Measurements from ENCODE around the gene EMSY. TPM values are rescaled to one million over a fixed set of nuclear protein-coding genes. Genes with fewer than 3 reads are reported as not detected.
"Not testable (repeated sequence)": the region's sequence is repeated elsewhere in the genome, so short reads cannot be mapped to it uniquely, and the experiment has no call there.

EMSY gene
- 10 to 100 TPM; 25.1 to 35.0 TPM for total RNA-seq
- 10 to 100 TPM in 1 of 2 donors, 1 to 10 TPM in 1; 3.6 to 10.4 TPM for polyA plus RNA-seq
- long read RNA-seq, donor 1, partial matches to known transcripts = 4 of 9 reads
- long read RNA-seq, donor 1, other reads (novel, unspliced or antisense) = 4 of 9 reads
- long read RNA-seq, donor 2, partial matches to known transcripts = 1 of 6 reads
- long read RNA-seq, donor 2, other reads (novel, unspliced or antisense) = 5 of 6 reads

- Histone ChIP-seq H3K4me1 (ENCODE audit: control insufficient read depth in 1 of 2, insufficient read depth in 2 of 2, low read length in 2 of 2) (no peaks in the 10 kb centered on the region), H3K36me3 (ENCODE audit: control insufficient read depth in 1 of 2, insufficient read depth in 2 of 2, low read length in 1 of 2) (no peaks in the 10 kb centered on the region), H3K4me3 (ENCODE audit: low read length in 2 of 2) (peak within 1 kb of the TSS; percentile 92 to 93), H3K27ac (ENCODE audit: low read depth in 1 of 2, low read length in 2 of 2) (peak within 1 kb of the TSS; percentile 44 to 76), H3K9me3 (ENCODE audit: control insufficient read depth, low read length) (no peaks in the 10 kb centered on the region), H3K27me3 (ENCODE audit: control insufficient read depth in 1 of 2, insufficient read depth in 2 of 2, low read length in 1 of 2) (no peaks in the 10 kb centered on the region)
- WGBS, 2 donors = 0% methylated on average over 53 of the region's 53 CpGs
- intact Hi-C loops (cut with DNase I) = loop anchor here (1.0 to 10.0 kb wide), 5 partner anchors 62 to 237 kb away; partner anchors contain the start of genes GVQW3 (in 2 of the 2), THAP12 (in 2 of the 2) and WNT11 (in 2 of the 2)
- peak; percentile 99 for ATAC-seq (ENCODE audit: low FRiP score)
- peak; percentile 97 to 98 for DNase-seq
Measured at GRCh38 chr11:76444384-76445120, at the start of gene EMSY. Gene EMSY, plus strand, starts transcription at chr11:76445018. Its CDS starts 1,921 bp downstream, at chr11:76446939.

GRCh38 chr11:76395296-76395695, 49.5 kb upstream of the EMSY start:
- 97 to 98% methylated on average over 1 of the region's 1 CpG for WGBS, 2 donors

GRCh38 chr11:76397383-76397782, 47.4 kb upstream of the EMSY start:
- Histone ChIP-seq H3K27ac (ENCODE audit: low read depth in 1 of 2, low read length in 2 of 2) (no peak overlapping the region), H3K36me3 (ENCODE audit: control insufficient read depth in 1 of 2, insufficient read depth in 2 of 2, low read length in 1 of 2) (no peaks in the 10 kb centered on the region), H3K4me3 (ENCODE audit: low read length in 2 of 2) (no peak overlapping the region), H3K27me3 (ENCODE audit: control insufficient read depth in 1 of 2, insufficient read depth in 2 of 2, low read length in 1 of 2) (no peaks in the 10 kb centered on the region), H3K4me1 (ENCODE audit: control insufficient read depth in 1 of 2, insufficient read depth in 2 of 2, low read length in 2 of 2) (no peaks in the 10 kb centered on the region), H3K9me3 (ENCODE audit: control insufficient read depth, low read length) (no peaks in the 10 kb centered on the region)
- intact Hi-C loops (cut with DNase I) = no loop called here
- WGBS, 2 donors = 91 to 94% methylated on average over 3 of the region's 3 CpGs
- ATAC-seq (ENCODE audit: low FRiP score) (no peak), DNase-seq (no peak)

More at GRCh38 chr11:76395296-76395695, 49.5 kb upstream of the EMSY start:
- Histone ChIP-seq H3K9me3 (ENCODE audit: control insufficient read depth, low read length) (no peaks in the 10 kb centered on the region), H3K4me1 (ENCODE audit: control insufficient read depth in 1 of 2, insufficient read depth in 2 of 2, low read length in 2 of 2) (no peaks in the 10 kb centered on the region), H3K4me3 (ENCODE audit: low read length in 2 of 2) (no peak overlapping the region), H3K27me3 (ENCODE audit: control insufficient read depth in 1 of 2, insufficient read depth in 2 of 2, low read length in 1 of 2) (no peaks in the 10 kb centered on the region), H3K27ac (ENCODE audit: low read depth in 1 of 2, low read length in 2 of 2) (no peak overlapping the region), H3K36me3 (ENCODE audit: control insufficient read depth in 1 of 2, insufficient read depth in 2 of 2, low read length in 1 of 2) (no peaks in the 10 kb centered on the region)
- intact Hi-C loops (cut with DNase I) = no loop called here
- DNase-seq = no peak
- ATAC-seq (ENCODE audit: low FRiP score) = no peak

GRCh38 chr11:76400967-76401366, 43.9 kb upstream of the EMSY start:
- Histone ChIP-seq H3K27ac (ENCODE audit: low read depth in 1 of 2, low read length in 2 of 2) (no peak overlapping the region), H3K36me3 (ENCODE audit: control insufficient read depth in 1 of 2, insufficient read depth in 2 of 2, low read length in 1 of 2) (no peaks in the 10 kb centered on the region), H3K27me3 (ENCODE audit: control insufficient read depth in 1 of 2, insufficient read depth in 2 of 2, low read length in 1 of 2) (no peaks in the 10 kb centered on the region), H3K4me3 (ENCODE audit: low read length in 2 of 2) (no peak overlapping the region), H3K9me3 (ENCODE audit: control insufficient read depth, low read length) (no peaks in the 10 kb centered on the region), H3K4me1 (ENCODE audit: control insufficient read depth in 1 of 2, insufficient read depth in 2 of 2, low read length in 2 of 2) (no peaks in the 10 kb centered on the region)
- intact Hi-C loops (cut with DNase I) = no loop called here
- no peak for DNase-seq
- 93 to 96% methylated on average over 1 of the region's 1 CpG for WGBS, 2 donors
- ATAC-seq (ENCODE audit: low FRiP score) = no peak

GRCh38 chr11:76401484-76401883, 43.3 kb upstream of the EMSY start:
- ATAC-seq (ENCODE audit: low FRiP score); H3K4me3 ChIP-seq (ENCODE audit: low read length in 2 of 2); H3K36me3 ChIP-seq (ENCODE audit: control insufficient read depth in 1 of 2, insufficient read depth in 2 of 2, low read length in 1 of 2); H3K9me3 ChIP-seq (ENCODE audit: control insufficient read depth, low read length); intact Hi-C loops (cut with DNase I); H3K27me3 ChIP-seq (ENCODE audit: control insufficient read depth in 1 of 2, insufficient read depth in 2 of 2, low read length in 1 of 2); H3K4me1 ChIP-seq (ENCODE audit: control insufficient read depth in 1 of 2, insufficient read depth in 2 of 2, low read length in 2 of 2); DNase-seq; H3K27ac ChIP-seq (ENCODE audit: low read depth in 1 of 2, low read length in 2 of 2): not testable (repeated sequence)
- 88 to 92% methylated on average over 8 of the region's 8 CpGs for WGBS, 2 donors

- H3K27me3 ChIP-seq (ENCODE audit: control insufficient read depth in 1 of 2, insufficient read depth in 2 of 2, low read length in 1 of 2) = no peaks in the 10 kb centered on the region
- WGBS, 2 donors = 95% methylated on average over 4 of the region's 4 CpGs
- H3K27ac ChIP-seq (ENCODE audit: low read depth in 1 of 2, low read length in 2 of 2) = no peak overlapping the region
- DNase-seq (no peak), ATAC-seq (ENCODE audit: low FRiP score) (no peak)
- no peak overlapping the region for H3K4me3 ChIP-seq (ENCODE audit: low read length in 2 of 2)
- no peaks in the 10 kb centered on the region for H3K4me1 ChIP-seq (ENCODE audit: control insufficient read depth in 1 of 2, insufficient read depth in 2 of 2, low read length in 2 of 2)
- H3K9me3 ChIP-seq (ENCODE audit: control insufficient read depth, low read length) = no peaks in the 10 kb centered on the region
- no peaks in the 10 kb centered on the region for H3K36me3 ChIP-seq (ENCODE audit: control insufficient read depth in 1 of 2, insufficient read depth in 2 of 2, low read length in 1 of 2)
- intact Hi-C loops (cut with DNase I) = no loop called here
Measured at GRCh38 chr11:76406359-76406758, 38.5 kb upstream of the EMSY start.

GRCh38 chr11:76408171-76408965, 36.5 kb upstream of the EMSY start:
- intact Hi-C loops (cut with DNase I) = no loop called here
- H3K36me3 ChIP-seq (ENCODE audit: control insufficient read depth in 1 of 2, insufficient read depth in 2 of 2, low read length in 1 of 2) = no peaks in the 10 kb centered on the region
- no peak overlapping the region for H3K27ac ChIP-seq (ENCODE audit: low read depth in 1 of 2, low read length in 2 of 2)
- no peak for ATAC-seq (ENCODE audit: low FRiP score)
- H3K4me1 ChIP-seq (ENCODE audit: control insufficient read depth in 1 of 2, insufficient read depth in 2 of 2, low read length in 2 of 2) = no peaks in the 10 kb centered on the region
- no peak for DNase-seq
- H3K27me3 ChIP-seq (ENCODE audit: control insufficient read depth in 1 of 2, insufficient read depth in 2 of 2, low read length in 1 of 2) = no peaks in the 10 kb centered on the region
- H3K4me3 ChIP-seq (ENCODE audit: low read length in 2 of 2) = no peak overlapping the region
- 74 to 81% methylated on average over 7 of the region's 7 CpGs for WGBS, 2 donors
- H3K9me3 ChIP-seq (ENCODE audit: control insufficient read depth, low read length) = no peaks in the 10 kb centered on the region

GRCh38 chr11:76410851-76411357, 33.9 kb upstream of the EMSY start:
- H3K9me3 ChIP-seq (ENCODE audit: control insufficient read depth, low read length) = no peaks in the 10 kb centered on the region
- intact Hi-C loops (cut with DNase I) = no loop called here
- H3K36me3 ChIP-seq (ENCODE audit: control insufficient read depth in 1 of 2, insufficient read depth in 2 of 2, low read length in 1 of 2) = no peaks in the 10 kb centered on the region
- H3K27me3 ChIP-seq (ENCODE audit: control insufficient read depth in 1 of 2, insufficient read depth in 2 of 2, low read length in 1 of 2) = no peaks in the 10 kb centered on the region
- H3K27ac ChIP-seq (ENCODE audit: low read depth in 1 of 2, low read length in 2 of 2) = no peak overlapping the region
- no peak overlapping the region for H3K4me3 ChIP-seq (ENCODE audit: low read length in 2 of 2)
- DNase-seq (no peak), ATAC-seq (ENCODE audit: low FRiP score) (peak; percentile 58)
- WGBS, 2 donors = 67 to 68% methylated on average over 10 of the region's 10 CpGs
- H3K4me1 ChIP-seq (ENCODE audit: control insufficient read depth in 1 of 2, insufficient read depth in 2 of 2, low read length in 2 of 2) = no peaks in the 10 kb centered on the region
